Glomerular endothelial cell (primary cell): ENCODE results near the gene ADGRA1. TPM values are rescaled to one million over a fixed set of nuclear protein-coding genes. Genes with fewer than 3 reads are reported as not detected.

Source experiments
- DNase-seq: peaks from one replicate; pipeline ENCODE4 v3.0.0-alpha.2; 2011; ENCODE audit warnings: low read depth, low spot score; ENCODE audit errors: extremely low read depth
- total RNA-seq: library from RNA; depleted of rRNA; stranded (reverse); fragments of >200 nt; gene quantifications from 2 replicates; pipeline ENCODE4 v1.2.3, GENCODE V29; 2015

Gene ADGRA1
- total RNA-seq, 1 donor from 2014 or later: not detected

GRCh38 chr10:133056001-133056400, 31.7 kb upstream of the ADGRA1 start:
- no peak for DNase-seq

- DNase-seq: no peak
Measured at GRCh38 chr10:133056651-133057178, 31.0 kb upstream of the ADGRA1 start.

GRCh38 chr10:133058331-133059092, 29.2 kb upstream of the ADGRA1 start:
- DNase-seq: no peak

DNA sequence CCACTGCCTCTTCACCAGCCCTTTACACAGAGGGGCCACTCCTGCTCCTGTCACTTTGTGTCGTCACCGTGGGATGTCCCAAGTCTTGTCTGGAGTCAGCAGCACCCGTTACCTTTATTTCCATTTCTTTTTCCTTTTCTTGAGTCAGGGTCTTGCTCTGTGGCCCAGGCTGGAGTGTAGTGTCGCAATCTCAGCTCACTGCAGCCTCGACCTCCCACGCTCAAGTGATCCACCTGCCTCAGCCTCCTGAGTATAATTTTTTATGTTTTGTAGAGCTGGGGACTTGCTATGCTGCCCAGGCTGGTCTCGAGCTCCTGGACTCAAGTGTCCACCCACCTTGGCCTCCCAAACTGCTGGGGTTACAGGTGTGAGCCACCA, 28.6 kb upstream of the ADGRA1 start:
- DNase-seq: no peak

- no peak for DNase-seq
Measured at GRCh38 chr10:133059571-133059970, 28.2 kb upstream of the ADGRA1 start.

DNA sequence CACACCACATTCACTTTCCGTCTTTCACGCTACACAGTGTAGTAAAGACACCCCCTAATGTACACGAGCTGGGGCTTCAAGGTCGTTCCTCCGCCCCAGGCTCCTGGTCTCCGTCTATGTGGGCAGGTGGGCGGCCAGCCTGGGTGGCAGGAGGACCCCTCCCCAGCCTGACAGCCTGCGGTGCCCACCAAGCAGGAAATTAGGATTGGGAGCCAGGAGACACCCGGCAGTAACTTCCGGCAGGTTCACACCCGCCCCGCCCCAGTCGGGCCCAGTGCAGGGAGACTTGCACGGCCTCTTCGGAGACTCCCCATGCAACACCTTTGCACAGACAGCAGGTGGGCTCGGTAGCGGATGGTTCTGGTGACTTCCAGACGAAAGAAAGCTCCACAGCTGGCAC, 27.7 kb upstream of the ADGRA1 start:
- no peak for DNase-seq

- DNase-seq: no peak
Measured at GRCh38 chr10:133060466-133060865, 27.3 kb upstream of the ADGRA1 start.

DNA sequence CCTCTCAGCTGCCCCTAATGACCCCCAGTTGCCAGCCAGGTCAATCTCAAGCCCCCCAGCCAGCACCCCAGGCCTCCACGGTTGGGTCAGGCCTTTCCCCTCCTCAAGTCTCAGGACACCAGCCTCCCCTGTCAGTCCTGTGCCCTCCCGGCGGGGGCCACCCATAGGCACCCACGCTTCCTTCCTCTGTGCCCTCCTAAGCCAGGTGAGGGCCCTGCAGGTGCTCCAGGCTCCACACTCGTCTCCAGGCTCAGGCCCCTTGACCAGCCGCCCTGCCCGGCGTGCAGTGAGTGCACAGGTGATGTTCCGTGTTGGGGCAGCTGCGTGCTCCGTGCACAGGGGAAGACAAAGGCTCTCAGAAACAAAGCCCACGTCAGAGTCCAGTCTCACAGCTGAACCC, 26.8 kb upstream of the ADGRA1 start:
- DNase-seq: no peak

- DNase-seq: no peak
Measured at GRCh38 chr10:133061296-133062038, 26.3 kb upstream of the ADGRA1 start.

DNA sequence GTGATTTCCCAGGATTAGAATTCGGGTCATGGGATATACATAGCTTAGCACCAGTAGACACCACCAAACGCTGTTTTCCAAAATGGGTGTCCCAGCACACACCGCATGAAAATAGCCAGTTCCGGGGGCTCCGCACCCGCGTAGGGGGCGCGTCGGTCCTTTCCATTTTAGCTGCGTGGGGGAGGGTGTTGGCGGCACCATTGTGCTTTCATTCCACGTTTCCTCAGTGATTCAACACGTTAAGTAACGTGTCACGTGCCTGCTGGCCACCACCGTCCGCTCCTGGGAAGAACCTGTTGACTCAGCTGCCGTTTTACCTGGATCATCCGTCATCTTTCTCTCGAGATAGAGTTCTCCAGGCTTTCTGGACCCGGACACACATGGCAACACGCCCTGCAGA, 25.6 kb upstream of the ADGRA1 start:
- no peak for DNase-seq

DNA sequence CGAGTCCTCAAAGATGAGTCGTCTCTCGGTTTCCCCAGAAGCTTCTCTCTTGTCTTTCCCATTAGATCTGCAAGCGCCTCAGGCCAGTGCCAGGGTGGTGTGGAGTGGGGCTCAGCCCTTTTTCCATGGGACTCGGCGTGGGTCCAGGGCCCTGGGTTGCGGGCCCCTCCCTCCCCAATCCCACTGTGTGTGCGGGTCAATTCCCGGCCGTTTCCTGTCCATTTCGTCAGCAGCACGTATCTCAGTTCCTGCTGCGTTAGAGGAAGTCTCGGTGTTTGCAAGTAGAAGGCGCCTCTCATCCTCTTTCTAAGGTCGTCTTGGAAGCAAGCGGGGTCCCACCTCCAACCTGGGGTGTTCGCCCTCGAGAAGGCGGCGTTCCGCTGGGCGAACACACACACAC, 25.1 kb upstream of the ADGRA1 start:
- DNase-seq: no peak

DNA sequence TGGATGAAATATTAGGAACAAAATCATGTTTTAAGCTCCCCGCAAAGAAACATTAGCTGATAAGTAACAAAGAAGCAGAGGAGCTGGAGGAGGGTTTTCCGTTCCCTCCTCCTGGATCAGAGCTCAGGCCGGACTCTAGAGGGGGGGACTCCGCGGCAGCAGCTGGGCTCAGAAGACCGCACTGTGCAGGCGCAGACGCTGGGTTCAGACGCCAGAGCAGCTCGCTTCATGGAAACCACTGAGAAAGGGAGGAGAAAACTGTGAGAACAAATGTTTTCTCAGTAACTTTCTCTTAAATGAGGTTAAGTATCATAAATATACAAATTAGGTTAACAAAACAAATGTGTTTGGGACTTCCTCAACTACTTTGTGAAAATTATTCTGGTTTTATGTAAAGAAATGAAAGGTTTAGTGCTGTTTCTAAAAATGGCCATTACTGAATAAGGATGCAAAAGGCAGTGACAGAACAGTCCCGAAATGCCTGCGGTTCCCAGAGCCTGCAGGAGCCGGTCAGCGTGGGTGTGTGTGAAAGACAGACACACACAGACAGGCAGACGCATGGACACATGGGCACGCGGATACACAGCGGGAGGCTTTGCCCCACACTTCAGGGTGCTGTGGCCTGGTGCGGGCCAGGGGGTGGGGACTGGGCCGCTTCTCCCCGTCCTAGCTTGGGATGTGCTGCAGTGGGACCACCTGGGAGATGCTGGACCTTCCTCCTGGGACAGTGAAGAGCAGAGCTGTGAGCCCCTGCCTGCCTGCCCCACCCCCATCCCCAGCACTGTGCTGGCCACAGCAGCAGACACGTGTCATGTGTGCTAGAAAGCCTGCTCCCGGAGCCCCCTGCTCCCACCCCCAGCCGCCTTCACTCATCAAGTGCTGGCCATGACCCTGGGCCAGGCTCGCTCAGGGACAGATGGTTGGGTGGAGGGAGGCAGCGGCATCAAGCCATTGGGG, 20.3 kb upstream of the ADGRA1 start:
- no peak for DNase-seq

DNA sequence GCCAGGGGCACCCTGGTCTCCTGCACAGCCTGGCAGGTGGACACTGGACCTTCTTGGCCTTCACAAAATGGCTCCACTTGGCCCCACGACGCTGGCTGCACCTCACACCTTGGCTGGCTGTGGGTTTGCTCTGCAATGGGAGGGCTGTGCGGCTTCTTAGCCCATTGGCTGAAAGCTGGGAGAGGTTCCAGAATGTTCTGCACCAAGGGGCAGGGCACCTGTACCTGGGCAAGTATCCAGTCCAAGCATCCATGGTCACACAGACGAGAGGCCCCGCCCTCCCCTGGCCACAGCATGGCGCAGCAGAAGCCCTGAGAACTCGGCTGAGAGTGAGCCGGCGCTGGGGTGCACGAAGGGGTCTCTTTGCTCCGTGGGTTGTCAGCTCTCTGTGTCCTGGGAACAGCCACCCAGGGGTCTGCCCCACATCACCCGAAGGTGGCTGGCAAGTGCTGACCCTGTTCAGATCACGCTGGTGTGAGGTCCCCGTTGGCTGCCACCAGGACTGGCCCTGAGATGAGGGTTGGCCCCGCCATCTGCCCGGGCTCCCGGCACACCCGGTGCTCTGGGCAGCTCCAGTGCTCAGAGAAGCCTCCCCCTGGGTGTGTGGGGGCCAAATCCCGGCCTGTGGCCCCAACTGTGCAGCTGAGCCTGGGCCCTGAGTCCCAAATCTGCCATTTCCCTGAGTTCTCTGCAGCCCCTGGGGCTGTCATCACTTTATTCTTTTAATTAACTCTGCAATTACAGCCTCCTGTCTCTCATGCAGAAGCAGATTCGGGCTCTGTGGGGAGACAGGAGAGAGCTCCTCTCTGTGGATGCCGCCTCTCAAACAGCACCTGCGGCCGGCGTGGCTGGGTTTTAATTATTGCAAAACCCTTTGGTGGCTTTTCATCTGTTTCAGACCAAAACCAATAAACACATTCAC, 19.4 kb upstream of the ADGRA1 start:
- no peak for DNase-seq

DNA sequence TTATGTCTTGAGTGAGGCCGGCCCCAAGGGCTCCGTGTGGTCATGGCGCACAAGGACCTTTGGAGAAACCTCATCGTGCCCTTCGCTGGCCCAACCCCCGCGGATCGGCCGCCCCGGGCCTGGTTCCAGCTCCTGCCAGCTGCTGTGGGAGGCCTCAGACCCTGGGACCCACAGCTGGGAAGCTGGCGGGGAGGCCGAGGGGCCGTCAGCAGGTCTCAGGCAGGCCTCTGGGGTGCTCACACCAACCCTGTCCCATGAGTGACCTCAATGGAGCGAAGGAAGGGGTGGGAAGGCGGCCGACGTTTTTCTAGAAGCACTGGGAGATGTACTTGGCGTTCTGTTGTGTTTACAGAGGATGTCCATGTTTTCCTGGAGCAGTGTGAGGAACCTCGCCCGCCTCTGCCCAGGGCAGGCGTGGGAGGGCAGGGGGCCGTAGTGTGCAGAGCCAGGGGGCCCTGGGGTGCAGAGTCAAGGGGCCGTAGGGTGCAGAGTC, 18.6 kb upstream of the ADGRA1 start:
- DNase-seq: no peak

DNA sequence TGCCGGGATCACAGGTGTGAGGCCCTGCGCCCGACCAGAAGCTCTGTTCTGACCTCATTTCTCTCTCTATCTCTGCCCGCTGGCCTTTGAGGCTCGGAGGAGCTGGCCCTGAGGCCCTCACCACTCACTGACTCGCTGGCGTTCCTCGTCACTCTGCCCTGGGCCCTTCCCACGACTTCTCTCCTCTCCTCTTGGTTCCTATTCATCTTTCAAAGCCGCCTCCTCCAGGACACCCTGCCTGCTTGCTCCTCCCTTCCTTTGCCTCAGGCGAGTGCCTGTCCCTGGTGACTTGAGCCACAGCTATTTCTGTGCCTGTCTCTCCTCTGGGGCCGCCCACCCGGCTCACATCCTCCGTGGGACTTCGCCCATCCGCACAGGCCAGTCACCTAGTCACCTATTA, 17.3 kb upstream of the ADGRA1 start:
- DNase-seq: no peak

GRCh38 chr10:133070810-133071209, 16.9 kb upstream of the ADGRA1 start:
- no peak for DNase-seq

DNA sequence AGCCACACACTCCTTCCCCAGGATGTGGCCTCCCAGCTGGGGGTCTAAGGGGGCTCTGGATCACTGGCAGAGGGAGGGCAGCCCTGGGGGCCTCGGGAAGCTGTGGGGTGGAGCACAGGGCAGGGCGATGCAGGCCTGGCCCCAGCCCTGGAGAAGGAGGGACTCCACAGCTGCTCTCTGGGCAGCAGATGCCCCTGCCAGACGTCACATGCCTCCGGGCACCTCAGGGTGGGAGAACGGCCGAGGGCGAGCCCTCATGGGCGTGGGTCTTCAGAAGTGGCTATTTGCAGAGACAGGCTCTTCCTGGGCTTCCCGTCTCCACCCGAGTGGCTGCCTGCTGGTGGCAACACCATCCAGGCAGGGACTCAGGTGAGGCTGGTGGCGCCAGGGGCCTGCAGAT, 16.0 kb upstream of the ADGRA1 start:
- no peak for DNase-seq

DNA sequence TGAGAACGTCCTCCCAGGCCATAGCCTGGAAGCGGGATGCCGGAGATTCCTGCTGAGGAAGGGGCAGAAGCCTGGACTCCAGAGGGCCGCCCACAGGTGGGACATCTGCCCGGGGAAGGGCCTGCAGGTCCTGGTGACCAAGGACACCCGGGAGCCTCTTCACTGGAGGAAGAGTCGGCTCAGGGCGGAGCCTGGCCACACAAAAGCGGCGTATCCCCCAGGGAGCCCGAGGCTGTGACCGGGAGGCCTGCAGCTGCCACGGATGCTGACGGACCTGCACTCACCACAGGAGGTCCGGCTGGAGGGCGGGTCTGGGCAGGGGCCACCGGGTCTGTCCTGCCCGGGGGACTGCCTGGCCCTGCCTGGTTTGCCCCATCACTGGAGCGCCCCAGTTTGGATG, 15.5 kb upstream of the ADGRA1 start:
- DNase-seq: no peak

GRCh38 chr10:133072720-133073390, 14.9 kb upstream of the ADGRA1 start:
- DNase-seq: no peak
